Measurements from ENCODE around the gene PARD3B.

The PARD3B gene

DNA sequence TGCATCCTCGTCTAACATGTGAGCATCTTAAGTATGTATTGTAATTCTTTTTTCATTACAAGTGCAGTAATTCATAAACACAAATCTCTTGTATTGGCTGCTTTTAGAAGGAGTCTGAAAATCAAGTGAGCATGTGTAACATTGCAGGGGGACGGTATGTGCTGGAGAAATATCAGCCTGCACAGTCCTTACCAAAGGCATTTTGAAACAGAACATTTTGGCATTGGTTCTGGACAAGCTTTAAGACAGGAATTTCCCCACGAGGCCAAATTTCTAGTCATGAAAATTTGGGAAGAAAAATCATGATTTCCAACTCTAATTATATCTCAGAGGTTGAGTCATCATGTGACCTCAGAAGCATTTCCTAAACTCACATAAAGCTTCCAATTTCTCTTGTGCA, 1112.3 kb downstream of the PARD3B start:
- TF ChIP-seq, protein P1, sequence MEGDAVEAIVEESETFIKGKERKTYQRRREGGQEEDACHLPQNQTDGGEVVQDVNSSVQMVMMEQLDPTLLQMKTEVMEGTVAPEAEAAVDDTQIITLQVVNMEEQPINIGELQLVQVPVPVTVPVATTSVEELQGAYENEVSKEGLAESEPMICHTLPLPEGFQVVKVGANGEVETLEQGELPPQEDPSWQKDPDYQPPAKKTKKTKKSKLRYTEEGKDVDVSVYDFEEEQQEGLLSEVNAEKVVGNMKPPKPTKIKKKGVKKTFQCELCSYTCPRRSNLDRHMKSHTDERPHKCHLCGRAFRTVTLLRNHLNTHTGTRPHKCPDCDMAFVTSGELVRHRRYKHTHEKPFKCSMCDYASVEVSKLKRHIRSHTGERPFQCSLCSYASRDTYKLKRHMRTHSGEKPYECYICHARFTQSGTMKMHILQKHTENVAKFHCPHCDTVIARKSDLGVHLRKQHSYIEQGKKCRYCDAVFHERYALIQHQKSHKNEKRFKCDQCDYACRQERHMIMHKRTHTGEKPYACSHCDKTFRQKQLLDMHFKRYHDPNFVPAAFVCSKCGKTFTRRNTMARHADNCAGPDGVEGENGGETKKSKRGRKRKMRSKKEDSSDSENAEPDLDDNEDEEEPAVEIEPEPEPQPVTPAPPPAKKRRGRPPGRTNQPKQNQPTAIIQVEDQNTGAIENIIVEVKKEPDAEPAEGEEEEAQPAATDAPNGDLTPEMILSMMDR (IDR thresholded peaks at IDR 0.05; ENCODE audit: low read depth, low read length) = no peak
- TF ChIP-seq MYC (IDR thresholded peaks at IDR 0.05; ENCODE audit: low read depth, low read length) (no peak), POLR2A (IDR thresholded peaks at IDR 0.05; ENCODE audit: extremely low read depth, insufficient read length) (no peak)
- TF ChIP-seq, protein P2, sequence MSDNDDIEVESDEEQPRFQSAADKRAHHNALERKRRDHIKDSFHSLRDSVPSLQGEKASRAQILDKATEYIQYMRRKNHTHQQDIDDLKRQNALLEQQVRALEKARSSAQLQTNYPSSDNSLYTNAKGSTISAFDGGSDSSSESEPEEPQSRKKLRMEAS (IDR thresholded peaks at IDR 0.05; ENCODE audit: low read depth, low read length) = no peak
- DNase-seq (ENCODE audit: low read depth) = no peak
- no peak overlapping the region for H3K4me3 ChIP-seq (ENCODE audit: low read depth, low read length)

DNA sequence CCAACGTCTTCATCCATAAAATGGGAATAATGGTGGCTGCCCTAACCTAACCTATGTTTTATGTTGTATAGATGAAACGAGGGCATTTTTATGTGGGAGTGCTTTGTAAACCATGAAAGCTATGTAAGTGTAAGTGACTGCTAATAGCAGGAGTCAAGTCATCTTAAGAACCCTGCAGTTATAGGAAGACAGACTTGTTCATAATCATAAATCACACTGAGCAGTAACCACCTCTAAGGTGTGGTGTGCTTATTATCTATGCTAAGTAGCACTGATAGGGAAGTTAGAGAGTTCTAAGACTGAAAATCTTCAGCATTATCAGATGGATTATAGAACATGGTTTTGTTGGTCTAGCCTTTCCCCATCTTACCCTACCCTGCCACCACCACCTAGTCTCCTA, 1112.8 kb downstream of the PARD3B start:
- TF ChIP-seq, protein P1 (IDR thresholded peaks at IDR 0.05; ENCODE audit: low read depth, low read length) = no peak
- TF ChIP-seq, protein P2 (IDR thresholded peaks at IDR 0.05; ENCODE audit: low read depth, low read length) = no peak
- TF ChIP-seq POLR2A (IDR thresholded peaks at IDR 0.05; ENCODE audit: extremely low read depth, insufficient read length) (no peak), MYC (IDR thresholded peaks at IDR 0.05; ENCODE audit: low read depth, low read length) (no peak)
- no peak overlapping the region for H3K4me3 ChIP-seq (ENCODE audit: low read depth, low read length)
- DNase-seq (ENCODE audit: low read depth) = no peak

DNA sequence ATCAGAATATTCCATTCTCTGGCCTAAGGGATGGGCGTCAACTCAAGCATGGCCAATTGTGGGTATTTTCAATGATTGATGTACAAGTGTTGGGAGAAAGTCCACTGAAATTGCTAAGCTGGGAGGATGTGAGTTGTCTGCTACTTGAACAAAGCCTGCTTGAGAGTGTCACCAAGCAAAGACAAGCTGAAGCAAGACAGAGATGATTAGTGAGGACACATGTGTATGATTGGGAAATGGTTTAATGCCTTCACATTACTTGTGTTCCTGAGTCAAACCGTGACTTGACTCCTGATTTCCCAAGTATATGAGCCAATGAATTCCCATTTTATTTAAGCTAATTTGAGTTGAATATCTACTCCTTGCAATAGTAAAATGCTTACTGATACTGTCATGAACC, 1113.3 kb downstream of the PARD3B start:
- H3K4me3 ChIP-seq (ENCODE audit: low read depth, low read length) = no peak overlapping the region
- no peak for TF ChIP-seq MYC (IDR thresholded peaks at IDR 0.05; ENCODE audit: low read depth, low read length)
- TF ChIP-seq POLR2A (IDR thresholded peaks at IDR 0.05; ENCODE audit: extremely low read depth, insufficient read length) = no peak
- TF ChIP-seq, protein P2 (IDR thresholded peaks at IDR 0.05; ENCODE audit: low read depth, low read length) = no peak
- TF ChIP-seq, protein P1 (IDR thresholded peaks at IDR 0.05; ENCODE audit: low read depth, low read length) = no peak
- no peak for DNase-seq (ENCODE audit: low read depth)

DNA sequence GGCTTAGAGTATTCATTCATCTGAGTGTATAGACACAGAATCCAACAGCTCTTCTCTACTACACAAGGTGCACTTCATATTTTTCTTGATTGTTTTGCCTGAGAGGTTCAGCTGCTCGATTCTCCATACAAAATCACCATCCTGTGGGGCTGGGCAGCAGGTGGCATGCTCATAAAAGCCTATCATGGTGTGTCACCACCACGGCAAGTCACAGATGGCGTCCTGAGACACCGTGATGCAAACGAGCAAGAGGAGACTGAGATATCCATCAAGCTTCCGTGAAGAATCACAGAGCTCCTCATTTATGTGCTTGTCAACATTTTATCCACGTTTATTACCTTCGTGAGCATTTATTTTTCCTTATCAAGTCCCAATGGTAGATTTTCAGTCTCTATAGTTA, 1114.6 kb downstream of the PARD3B start:
- DNase-seq (ENCODE audit: low read depth) = no peak

DNA sequence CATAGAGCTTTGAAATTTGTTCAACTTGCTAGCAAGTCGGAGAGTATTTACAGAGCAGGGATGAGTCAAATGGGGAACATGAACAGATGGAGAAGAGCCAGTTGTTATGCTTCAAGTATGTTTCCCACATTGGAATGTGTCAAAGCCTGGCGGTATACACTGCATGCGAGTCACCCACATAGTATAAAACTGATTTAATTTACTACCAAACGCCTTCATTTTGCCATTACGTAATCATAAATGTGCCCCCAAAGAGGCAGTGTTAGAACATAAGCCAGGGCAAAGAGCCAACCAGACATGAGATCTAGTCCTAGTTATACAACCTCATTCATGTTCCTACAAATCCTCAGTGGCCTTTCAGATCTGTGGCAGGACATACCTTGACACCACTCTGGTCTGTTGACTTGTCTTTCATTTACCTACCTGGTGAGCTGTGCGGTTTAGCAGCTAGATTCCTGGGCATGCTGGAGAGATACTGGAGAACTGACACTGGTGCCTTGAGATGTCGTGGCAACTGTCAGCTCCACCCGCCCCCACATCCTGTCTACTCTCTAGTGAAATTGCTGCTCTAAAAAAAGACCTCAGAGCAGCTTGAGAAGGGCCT, 1115.3 kb downstream of the PARD3B start:
- TF ChIP-seq MYC (IDR thresholded peaks at IDR 0.05; ENCODE audit: low read depth, low read length) (no peak), POLR2A (IDR thresholded peaks at IDR 0.05; ENCODE audit: extremely low read depth, insufficient read length) (no peak)
- TF ChIP-seq, protein P2 (IDR thresholded peaks at IDR 0.05; ENCODE audit: low read depth, low read length) = no peak
- TF ChIP-seq, protein P1 (IDR thresholded peaks at IDR 0.05; ENCODE audit: low read depth, low read length) = no peak
- H3K4me3 ChIP-seq (ENCODE audit: low read depth, low read length) = no peak overlapping the region
- peak; percentile 21 for DNase-seq (ENCODE audit: low read depth)

More for the DNA sequence above, 1114.6 kb downstream of the PARD3B start:
- no peak overlapping the region for H3K4me3 ChIP-seq (ENCODE audit: low read depth, low read length)
- TF ChIP-seq, protein P2 (IDR thresholded peaks at IDR 0.05; ENCODE audit: low read depth, low read length) = no peak
- TF ChIP-seq, protein P1 (IDR thresholded peaks at IDR 0.05; ENCODE audit: low read depth, low read length) = no peak
- TF ChIP-seq MYC (IDR thresholded peaks at IDR 0.05; ENCODE audit: low read depth, low read length) (no peak), POLR2A (IDR thresholded peaks at IDR 0.05; ENCODE audit: extremely low read depth, insufficient read length) (no peak)
